Stimulated activated CD4-positive, alpha-beta T cell treated with anti-CD3 and anti-CD28 coated beads, Interleukin-12 subunit alpha, Interleukin-12 subunit beta, amount 100 ng/mL, for 24 hours (primary cell): ENCODE results near the gene SLC1A3.

ENCODE experiments used
- DNase-seq, 2 experiments: peaks; one replicate each; pipeline ENCODE4 v3.0.0-alpha.2; 2020; ENCODE audit warnings: low read depth in 2 of 2

The SLC1A3 gene

DNA sequence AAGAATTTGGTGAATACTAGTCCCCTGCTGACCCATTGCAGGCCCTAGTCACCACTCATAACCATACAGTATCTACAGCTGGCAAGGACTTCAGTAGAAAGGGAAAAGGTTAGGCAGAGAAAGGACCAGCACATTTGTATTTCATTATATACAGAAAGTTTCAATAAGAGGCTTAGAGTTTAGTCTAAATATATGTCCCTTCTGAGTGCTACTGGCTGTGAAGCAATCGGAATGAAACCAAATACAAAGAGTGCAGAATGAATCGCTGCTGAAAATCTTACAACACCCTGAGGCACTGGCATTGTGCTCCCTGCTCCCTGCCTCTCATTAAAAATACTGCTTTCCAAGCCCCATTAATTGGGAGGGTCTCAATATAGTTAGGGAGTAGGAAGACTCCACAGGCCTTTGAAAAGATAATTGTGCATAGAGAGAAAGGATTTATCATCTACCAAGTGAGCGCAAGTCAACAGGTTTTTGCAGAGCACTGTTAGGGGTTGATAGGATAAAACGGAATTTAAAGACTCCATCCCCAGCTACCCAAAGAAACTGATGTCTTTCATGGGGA is 110.8 kb downstream of the SLC1A3 start:
- DNase-seq = no peak

- DNase-seq = no peak
Observed at GRCh38 chr5:36719282-36719681, 112.9 kb downstream of the SLC1A3 start.

DNA sequence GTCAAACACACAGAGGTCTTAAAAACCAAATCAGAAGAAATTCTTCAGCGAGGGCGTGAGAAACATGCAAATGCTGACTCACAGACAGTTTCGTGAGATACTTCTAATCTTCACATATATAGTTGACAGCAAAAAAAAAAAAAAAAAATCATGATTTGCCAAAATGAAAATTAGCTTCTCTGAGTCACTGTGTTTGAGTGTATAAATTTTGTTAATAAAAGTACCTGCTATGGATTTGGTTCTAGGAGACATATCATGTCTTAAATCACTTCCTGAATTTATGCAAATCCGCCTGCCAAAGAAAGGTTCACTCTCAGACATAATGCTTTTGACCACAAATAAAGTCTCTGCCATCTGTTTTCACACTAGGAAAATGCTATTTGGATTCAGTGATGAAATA is 114.3 kb downstream of the SLC1A3 start:
- DNase-seq = no peak

GRCh38 chr5:36721664-36722235 is 115.3 kb downstream of the SLC1A3 start:
- DNase-seq = no peak

- no peak for DNase-seq
Observed at GRCh38 chr5:36722900-36723299, 116.5 kb downstream of the SLC1A3 start.

DNA sequence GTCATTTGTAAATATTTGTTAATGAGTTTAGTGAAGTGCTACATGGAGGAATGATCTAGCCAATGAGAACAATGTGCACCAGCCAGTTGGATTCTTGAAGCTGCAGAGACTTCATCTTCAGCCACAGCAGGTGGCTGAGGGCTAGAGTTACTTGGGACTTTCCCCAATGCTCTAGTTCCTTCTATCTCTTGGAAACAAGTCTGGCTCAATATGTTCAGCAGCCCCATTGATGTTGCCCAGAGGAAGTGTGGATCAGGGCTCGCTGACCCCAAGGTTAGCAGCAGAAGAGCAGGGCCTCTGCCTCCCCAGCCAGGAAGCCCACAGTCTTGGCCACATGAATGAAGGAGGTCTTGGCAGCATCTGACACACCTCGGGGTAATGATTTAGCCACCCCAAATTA is 117.5 kb downstream of the SLC1A3 start:
- no peak for DNase-seq

DNA sequence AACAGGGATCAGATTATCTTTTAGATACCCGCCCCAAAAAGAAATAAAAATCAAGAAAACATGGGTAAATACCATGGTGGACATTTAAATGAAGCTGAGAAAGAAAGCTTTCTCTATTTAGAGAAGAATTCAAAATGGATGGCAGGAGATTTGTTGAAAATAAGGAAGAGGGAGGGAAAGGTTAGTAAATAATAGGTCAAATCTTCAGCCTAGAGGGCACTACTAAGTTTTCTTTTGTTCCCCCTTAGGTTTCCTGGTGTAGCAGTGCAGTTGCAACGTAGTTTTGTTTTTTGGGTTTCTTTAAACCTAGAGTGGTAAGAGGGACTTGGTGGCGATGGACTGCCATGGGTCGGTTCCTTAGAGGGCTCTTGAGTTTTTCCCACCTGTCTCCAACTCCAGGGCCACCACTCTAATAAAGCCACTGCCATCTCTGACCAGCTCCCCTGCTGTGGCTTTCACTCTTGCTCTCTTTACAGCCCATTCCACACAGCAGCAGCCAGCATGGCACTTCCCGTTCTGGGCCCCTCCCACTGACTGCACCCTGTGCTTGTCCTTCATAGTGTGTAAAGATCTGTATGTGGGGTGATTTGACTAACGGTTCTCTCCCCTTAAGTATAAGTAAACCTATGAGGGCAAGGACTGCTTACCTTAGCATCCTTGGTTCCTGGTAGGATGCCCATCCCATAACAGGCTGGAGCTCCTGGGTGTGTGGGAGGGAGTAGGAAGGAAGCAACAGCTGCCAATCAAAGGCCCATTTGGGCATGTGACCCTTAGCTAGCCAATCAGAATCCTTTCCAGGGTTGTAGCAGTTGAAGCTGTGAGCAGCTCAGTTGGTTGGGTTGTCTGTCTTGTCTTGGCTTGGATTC is 118.3 kb downstream of the SLC1A3 start:
- DNase-seq = no peak

DNA sequence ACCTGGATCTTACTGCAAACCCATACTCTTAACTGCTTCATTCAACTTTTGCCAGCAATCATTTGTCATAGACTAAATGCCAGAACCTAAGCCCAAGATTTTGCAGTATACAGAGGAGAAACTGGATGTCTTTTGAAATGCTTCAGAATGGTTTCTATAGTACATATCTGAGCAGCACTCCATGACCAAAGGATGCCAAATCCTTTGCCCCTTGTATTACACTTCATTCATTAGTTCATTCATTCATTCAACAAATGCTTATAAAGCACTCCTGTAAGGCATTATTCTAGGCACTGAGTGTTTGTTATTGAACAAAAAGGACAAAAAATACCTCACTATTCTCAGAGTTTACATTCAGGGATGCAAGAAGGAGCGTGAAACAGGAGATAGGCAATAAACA is 119.9 kb downstream of the SLC1A3 start:
- no peak for DNase-seq

- DNase-seq = no peak
Observed at GRCh38 chr5:36726767-36727166, 120.4 kb downstream of the SLC1A3 start.

DNA sequence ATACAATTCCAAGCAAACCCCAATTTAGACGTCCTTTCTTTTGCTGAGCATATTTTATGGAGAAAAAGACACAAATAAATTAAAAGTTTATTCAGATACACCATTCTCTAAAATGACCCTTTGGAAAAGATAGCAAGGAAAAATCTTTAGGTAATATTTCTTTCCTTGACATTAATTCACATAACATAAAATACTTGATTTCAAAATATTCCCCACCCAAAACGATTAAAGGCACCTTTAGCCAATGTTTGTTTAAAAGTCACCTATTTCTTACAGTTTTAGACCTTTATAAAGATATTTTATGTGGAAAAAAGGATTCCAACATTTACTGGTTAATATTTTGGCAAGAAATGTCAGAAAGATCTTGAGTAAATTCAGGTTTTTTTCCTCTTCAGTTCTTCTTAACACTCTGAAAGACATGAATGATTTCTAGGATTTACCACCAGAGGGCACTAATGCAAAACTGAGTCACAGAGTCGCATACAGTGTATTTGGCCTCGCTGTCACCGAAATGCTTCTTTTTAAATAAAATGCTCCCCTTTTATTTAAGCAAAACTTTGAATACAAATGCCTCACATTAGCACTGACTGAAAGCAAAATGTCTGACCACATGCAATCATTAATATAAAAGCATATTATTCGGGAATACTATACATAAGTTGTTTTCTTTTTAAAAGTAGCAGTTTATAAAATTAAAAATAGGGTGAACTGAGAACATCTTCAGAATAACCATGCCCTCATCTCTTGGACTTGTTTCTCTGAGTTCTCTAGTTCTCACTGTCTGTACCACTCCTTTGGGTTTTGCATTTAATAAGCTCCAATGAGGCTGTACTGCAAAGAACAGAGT is 122.5 kb downstream of the SLC1A3 start:
- no peak for DNase-seq

DNA sequence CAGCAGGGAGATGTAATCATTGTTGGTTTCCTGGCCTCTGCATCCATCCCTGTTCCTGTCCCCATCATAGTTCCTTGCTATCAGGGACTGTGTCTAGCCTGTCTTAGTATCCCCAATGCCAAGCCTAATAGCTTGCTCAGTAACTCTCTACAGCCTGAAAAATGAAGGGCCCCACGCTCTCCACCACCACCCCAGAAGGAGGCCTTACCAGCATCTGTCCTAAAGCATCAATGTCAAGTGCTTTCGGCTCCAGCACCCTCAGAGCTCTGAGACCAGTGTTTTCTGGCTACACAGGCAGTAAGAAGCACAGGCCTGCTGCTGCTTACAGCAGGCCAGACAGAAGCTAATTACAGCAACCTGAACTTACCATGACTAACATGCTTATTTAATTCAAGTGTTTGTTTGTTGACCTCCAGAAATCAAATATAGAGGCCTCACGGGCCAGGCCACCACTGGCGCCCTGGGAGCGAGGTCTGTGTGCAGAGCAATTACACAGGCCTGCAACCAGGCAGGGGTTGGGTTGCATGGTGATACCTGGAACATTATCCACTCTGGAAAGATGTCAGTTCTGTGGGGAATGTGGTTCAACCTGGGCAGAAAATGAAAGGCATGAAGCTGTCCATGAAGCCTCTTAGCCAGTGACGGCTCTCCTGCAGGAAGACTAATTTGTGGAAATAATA is 124.3 kb downstream of the SLC1A3 start:
- no peak for DNase-seq

GRCh38 chr5:36733183-36733582 is 126.8 kb downstream of the SLC1A3 start:
- no peak for DNase-seq

DNA sequence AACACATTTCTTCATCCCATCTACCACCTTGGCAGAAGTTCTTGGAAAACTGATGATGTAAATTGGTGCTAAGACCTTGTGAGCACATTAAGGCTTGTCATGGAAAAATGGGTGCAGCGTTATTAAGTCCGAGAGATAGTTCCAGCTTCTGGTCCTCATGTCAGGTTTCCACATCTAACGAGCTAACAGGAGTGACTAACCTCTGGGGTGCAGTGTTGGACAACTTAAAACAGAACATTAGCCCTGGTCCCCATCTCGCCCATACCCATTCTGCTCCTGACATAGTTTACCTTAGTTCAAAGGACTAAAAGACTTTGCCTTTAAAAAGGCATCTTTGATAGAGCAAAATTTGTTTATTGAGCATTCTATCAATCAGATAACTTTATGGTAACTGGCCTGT is 128.0 kb downstream of the SLC1A3 start:
- no peak for DNase-seq

DNA sequence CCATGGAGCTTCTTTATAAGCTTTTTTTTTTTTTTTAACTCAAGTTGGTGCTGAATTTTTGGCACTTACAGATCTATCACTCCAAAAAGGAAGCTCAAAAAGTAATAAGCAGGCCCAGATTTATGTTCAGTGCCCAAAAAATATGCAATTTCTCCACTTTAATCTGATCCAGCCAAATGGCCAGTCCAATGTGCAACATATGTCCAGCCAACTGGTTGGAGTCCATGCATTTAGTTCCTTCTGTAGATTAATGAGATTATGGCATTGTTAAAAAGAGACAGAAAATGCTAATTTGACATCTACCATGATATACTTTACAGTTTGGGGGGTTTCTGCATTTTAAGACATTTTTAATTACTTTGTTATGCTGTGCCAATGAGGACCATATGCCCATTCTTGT is 129.5 kb downstream of the SLC1A3 start:
- no peak for DNase-seq
